Heart right ventricle (tissue), 16 donors: Measurements from ENCODE around the gene TMEM176A. TPM values are rescaled to one million over a fixed set of nuclear protein-coding genes. Genes with fewer than 3 reads are reported as not detected.

Experiments
- ATAC-seq, 8 donors: fragments of 200-7000 bp; cut with Tn5 transposase; one replicate each; pipeline ENCODE4 v1.9.1; 2020; ENCODE audit warnings: mild to moderate bottlenecking in 8 of 8, moderate library complexity in 8 of 8, moderate number of reproducible peaks in 1 of 8
- DNase-seq, 2 donors: peaks; one replicate each; pipeline ENCODE4 v3.0.0-alpha.2; 2020
- H3K27ac ChIP-seq, 10 donors: fragments of 200-600 bp; sonication (generic) in 2 of 10; one replicate each; pipeline versions ENCODE4 v1.5.0 to v1.8.0; 2020 to 2022; ENCODE audit warnings: mild to moderate bottlenecking in 3 of 10
- H3K27me3 ChIP-seq, 7 donors: fragments of 200-600 bp; one replicate each; pipeline ENCODE4 v1.8.0; 2021 to 2022; ENCODE audit warnings: mild to moderate bottlenecking in 2 of 7
- H3K36me3 ChIP-seq, 9 donors: fragments of 200-600 bp; sonication (generic) in 1 of 9; one replicate each; pipeline versions ENCODE4 v1.5.0 to v1.8.0; 2020 to 2022; ENCODE audit warnings: mild to moderate bottlenecking in 2 of 9
- H3K4me1 ChIP-seq, 9 donors: fragments of 200-600 bp; sonication (generic) in 1 of 9; one replicate each; pipeline versions ENCODE4 v1.5.0 to v1.8.0; 2020 to 2022; ENCODE audit warnings: mild to moderate bottlenecking in 4 of 9
- H3K4me3 ChIP-seq, 10 donors: fragments of 200-600 bp; sonication (generic) in 2 of 10; one replicate each; pipeline versions ENCODE4 v1.5.0 to v1.8.0; 2020 to 2022; ENCODE audit warnings: mild to moderate bottlenecking in 7 of 10, moderate library complexity in 2 of 10
- H3K9me3 ChIP-seq, 11 donors: fragments of 200-600 bp in 10 of 11; sonication (generic) in 2 of 11; one replicate each; pipeline versions ENCODE4 v1.5.0 to v1.8.0; 2013 to 2022; ENCODE audit warnings: mild to moderate bottlenecking in 2 of 11, control low read depth in 1 of 11, moderate library complexity in 1 of 11
- WGBS, 2 donors: extraction: QIAGEN DNeasy Blood & Tissue Kit; methylation state at CpG; one replicate each; pipeline ENCODE4 v1.1.7; 2013; ENCODE audit warnings: inconsistent platforms in 1 of 2; 5-methylcytosine and 5-hydroxymethylcytosine counted together
- intact Hi-C, 10 donors: fragments of 100-400 bp; cut with DNase I; formaldehyde crosslinking; loops; one replicate each; pipeline versions ENCODE4 v1.11.1 to v1.14.2; 2022
- polyA plus RNA-seq, 2 donors: library from polyadenylated mRNA; stranded (reverse); fragments of 200-250 nt; gene quantifications; one replicate each; pipeline ENCODE4 v1.2.3, GENCODE V29; 2013
- total RNA-seq, 10 donors: library from RNA; stranded (reverse); fragmentation: NEBNext Ultra II Directional in 3 of 10; extraction: Animal tissue kit (Norgen Biotek cat#: 25700) in 3 of 10; gene quantifications; one replicate each; pipeline versions ENCODE4 v1.2.1 to v1.2.4, GENCODE V29; 2021 to 2023
- TF ChIP-seq, protein P1 (sequence below), 9 donors: fragments of 200-600 bp; sonication (generic) in 2 of 9; IDR thresholded peaks; one replicate each; pipeline versions ENCODE4 v1.5.0 to v1.8.0; 2021 to 2022; ENCODE audit warnings: antibody characterized with exemption in 9 of 9, mild to moderate bottlenecking in 5 of 9, moderate library complexity in 1 of 9
- donor health status: Arrhythmogenic right ventricular cardiomyopathy.
- donor health status: ischemic (EF 13 %, LVEDD 7.1; RV severe dilation, severe dysfunction).
- donor health status: healthy with polysubstance abuse.
- donor health status: DM: no; HTN: yes; CAD: no.
- donor health status: DM: no; HTN: no; CAD: no.
- donor health status: ischemic (EF 25% LVEDD 6.9; RV normal size, moderate dysfunction).
- donor health status: ischemic (EF 25% LVEDD 5.7; RV mildly dilated, moderate dysfunction).
- donor health status: healthy.
- donor health status: DM: yes; HTN: yes; CAD: no.
- donor health status: Ischemic cardiomyopathy.
- donor health status: ischemic (EF 35%, LVEDD 5.7; RV mildly dilated, moderate dysfunction).
- donor health status: nonischemic (EF 11% LVEDD 7.7; RV severe dilation, severe dysfunction).
- donor health status: DM: yes; HTN: yes; CAD: no.
- donor health status: PGD.
- donor health status: ischemic (EF 29% LVEDD 5.4; RV normal size, mild dysfunction).
- donor health status: nonischemic (EF 23%, LVEDD 6.1; RV moderate dilation, normal function).

Gene TMEM176A
- total and polyA plus RNA-seq, 12 donors, result 12.1 to 86.6 (median 18.7) TPM

- TF ChIP-seq, protein P1, sequence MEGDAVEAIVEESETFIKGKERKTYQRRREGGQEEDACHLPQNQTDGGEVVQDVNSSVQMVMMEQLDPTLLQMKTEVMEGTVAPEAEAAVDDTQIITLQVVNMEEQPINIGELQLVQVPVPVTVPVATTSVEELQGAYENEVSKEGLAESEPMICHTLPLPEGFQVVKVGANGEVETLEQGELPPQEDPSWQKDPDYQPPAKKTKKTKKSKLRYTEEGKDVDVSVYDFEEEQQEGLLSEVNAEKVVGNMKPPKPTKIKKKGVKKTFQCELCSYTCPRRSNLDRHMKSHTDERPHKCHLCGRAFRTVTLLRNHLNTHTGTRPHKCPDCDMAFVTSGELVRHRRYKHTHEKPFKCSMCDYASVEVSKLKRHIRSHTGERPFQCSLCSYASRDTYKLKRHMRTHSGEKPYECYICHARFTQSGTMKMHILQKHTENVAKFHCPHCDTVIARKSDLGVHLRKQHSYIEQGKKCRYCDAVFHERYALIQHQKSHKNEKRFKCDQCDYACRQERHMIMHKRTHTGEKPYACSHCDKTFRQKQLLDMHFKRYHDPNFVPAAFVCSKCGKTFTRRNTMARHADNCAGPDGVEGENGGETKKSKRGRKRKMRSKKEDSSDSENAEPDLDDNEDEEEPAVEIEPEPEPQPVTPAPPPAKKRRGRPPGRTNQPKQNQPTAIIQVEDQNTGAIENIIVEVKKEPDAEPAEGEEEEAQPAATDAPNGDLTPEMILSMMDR (IDR thresholded peaks at IDR 0.05), result no peak
- H3K36me3 ChIP-seq, result no peaks in the 10 kb centered on the region
- no peak overlapping the region for H3K4me3 ChIP-seq
- intact Hi-C loops, result loop anchor here in 9 of 10 donors (2.0 to 10.0 kb wide), 8 partner anchors 44 to 239 kb away; no protein-coding TSS in a partner anchor
- DNase-seq, result no peak
- peak in 2 of 8 donors; percentile 12 to 37 for ATAC-seq
- peaks cover 0 to 28% (median 0%) of the 10 kb centered on the region in 9 donors for H3K4me1 ChIP-seq
- H3K9me3 ChIP-seq, result peaks cover 0 to 20% (median 4%) of the 10 kb centered on the region in 11 donors
- no peak overlapping the region for H3K27ac ChIP-seq
- WGBS, 2 donors, result 56 to 60% methylated on average over 8 of the region's 8 CpGs
- no peaks in the 10 kb centered on the region for H3K27me3 ChIP-seq
Measured at GRCh38 chr7:150778014-150778737, 22.4 kb upstream of the TMEM176A start.

DNA sequence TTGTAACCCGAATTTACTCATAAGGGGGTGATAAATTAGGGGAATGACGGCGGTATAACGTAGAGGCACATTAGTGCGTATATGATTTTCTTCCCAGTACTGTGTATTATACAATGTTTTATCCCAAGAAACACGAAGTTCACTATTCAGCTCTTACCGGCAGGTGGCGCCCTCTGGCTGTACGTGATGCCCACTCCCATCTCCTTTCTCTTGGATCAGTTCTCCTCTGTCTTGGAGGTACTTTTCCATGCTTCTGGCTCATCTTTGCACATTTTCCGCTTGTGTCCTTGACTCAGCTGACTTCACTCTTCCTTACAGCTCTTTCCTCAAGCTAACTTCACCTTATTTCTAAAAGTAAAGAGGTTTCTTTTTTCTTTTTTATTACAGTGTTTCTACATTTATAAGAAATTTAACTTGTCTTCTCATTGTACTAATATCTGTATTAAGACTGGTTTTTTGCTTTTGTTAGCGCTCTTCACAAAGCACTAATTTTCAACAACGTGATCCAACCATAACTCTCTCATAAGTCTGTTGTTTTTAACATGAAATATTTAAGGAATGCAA lies 21.7 kb upstream of the TMEM176A start:
- ATAC-seq (peak; percentile 74 to 94 (median 89)), DNase-seq (peak; percentile 85 to 87)
- intact Hi-C loops, result loop anchor here in 9 of 10 donors (2.0 to 10.0 kb wide), 8 partner anchors 43 to 238 kb away; no protein-coding TSS in a partner anchor
- Histone ChIP-seq H3K27me3 (no peaks in the 10 kb centered on the region), H3K4me1 (peaks cover 0 to 31% (median 0%) of the 10 kb centered on the region in 9 donors), H3K36me3 (no peaks in the 10 kb centered on the region), H3K9me3 (peaks cover 0 to 13% (median 0%) of the 10 kb centered on the region in 11 donors), H3K4me3 (no peak overlapping the region), H3K27ac (no peak overlapping the region)
- TF ChIP-seq, protein P1 (IDR thresholded peaks at IDR 0.05), result peak; percentile 78 to 95 (median 90)
- WGBS, 2 donors, result 8 to 10% methylated on average over 12 of the region's 12 CpGs

GRCh38 chr7:150780292-150780691 lies 20.3 kb upstream of the TMEM176A start:
- intact Hi-C loops, result loop anchor here in 3 of 10 donors (5.0 kb wide), 2 partner anchors 42 to 97 kb away; no protein-coding TSS in a partner anchor

DNA sequence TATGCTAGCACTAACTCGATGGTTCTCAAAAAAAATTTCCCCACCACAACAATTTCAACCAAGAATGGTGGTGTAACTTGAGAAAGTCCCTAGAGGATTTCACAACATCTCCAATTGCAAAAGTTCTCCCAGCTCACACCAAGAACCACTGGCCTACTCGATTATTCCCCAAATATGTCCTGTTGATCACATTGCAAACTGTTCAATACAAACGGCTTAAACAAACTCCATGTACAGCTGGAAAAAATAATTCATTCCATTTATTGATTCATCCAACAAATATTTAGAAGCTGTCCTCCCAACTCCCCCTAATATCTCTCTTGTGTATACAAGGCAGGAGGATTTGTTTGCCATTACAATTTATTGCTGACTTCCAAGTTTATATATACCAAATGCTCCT lies 19.5 kb upstream of the TMEM176A start:
- Histone ChIP-seq H3K4me3 (no peak overlapping the region), H3K27ac (peak overlapping the region in 1 of 10 donors; percentile 76), H3K36me3 (no peaks in the 10 kb centered on the region), H3K4me1 (peaks cover 0 to 54% (median 20%) of the 10 kb centered on the region in 9 donors), H3K27me3 (no peaks in the 10 kb centered on the region), H3K9me3 (no peaks in the 10 kb centered on the region)
- no peak for DNase-seq
- ATAC-seq, result no peak
- TF ChIP-seq, protein P1 (IDR thresholded peaks at IDR 0.05), result no peak
- intact Hi-C loops, result loop anchor here in 3 of 10 donors (5.0 kb wide), 2 partner anchors 41 to 96 kb away; no protein-coding TSS in a partner anchor
- WGBS, 2 donors, result 42 to 54% methylated on average over 3 of the region's 3 CpGs

More at GRCh38 chr7:150780292-150780691, 20.3 kb upstream of the TMEM176A start:
- peaks cover 0 to 46% (median 13%) of the 10 kb centered on the region in 9 donors for H3K4me1 ChIP-seq
- H3K27me3 ChIP-seq, result no peaks in the 10 kb centered on the region
- no peaks in the 10 kb centered on the region for H3K9me3 ChIP-seq
- DNase-seq, result no peak
- peak overlapping the region in 1 of 10 donors; percentile 76 for H3K27ac ChIP-seq
- ATAC-seq, result no peak
- H3K36me3 ChIP-seq, result no peaks in the 10 kb centered on the region
- TF ChIP-seq, protein P1 (IDR thresholded peaks at IDR 0.05), result no peak
- 62 to 73% methylated on average over 3 of the region's 3 CpGs for WGBS, 2 donors
- H3K4me3 ChIP-seq, result no peak overlapping the region
